ENCODE measurements around the gene LRP1-AS.

The LRP1-AS gene

DNA sequence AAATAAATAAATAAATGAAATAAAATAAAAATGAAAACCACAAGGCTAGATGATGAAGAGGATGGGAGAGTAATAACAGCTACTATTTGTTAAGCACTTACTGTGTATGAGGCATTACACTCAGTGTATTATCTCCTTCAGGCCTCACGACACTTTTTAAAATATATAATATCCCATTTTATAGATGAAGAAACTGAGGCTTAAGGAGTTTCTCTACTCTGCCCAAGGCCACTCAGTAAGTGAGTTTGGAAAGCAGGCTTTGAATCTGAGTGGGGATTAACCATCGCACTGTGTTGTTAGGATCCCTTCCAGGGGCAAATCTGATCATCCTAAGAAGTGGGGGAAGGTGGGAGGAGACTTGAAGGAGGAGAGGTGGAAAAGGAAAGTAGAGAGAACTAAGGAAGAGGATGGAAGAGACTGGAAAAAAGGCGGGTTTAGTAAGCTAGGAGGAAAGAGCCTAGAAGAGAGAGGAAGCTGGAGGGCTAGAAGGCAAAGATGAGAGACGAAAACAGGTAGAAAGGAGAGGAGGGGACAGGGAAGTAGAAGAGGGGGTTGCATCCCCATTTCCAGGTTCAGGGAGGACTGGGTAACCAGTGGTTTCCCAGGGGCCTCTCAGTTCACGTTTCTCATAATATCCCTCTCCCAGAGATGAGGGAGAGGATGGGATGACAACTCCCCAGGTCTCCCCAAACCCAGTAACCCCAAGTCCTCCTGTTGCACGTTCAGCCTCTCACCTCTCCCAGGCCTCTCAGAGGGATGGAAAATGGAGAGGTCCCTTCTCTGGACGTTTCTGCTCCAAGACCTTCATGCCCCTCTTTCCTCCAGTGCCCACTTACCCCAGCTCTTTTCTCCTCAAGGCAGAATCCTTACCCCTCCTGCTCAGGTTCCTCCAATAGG is 38.0 kb downstream of the LRP1-AS start:
- Histone ChIP-seq H3K18ac (ENCODE audit: low read depth in 1 of 2, low read length in 2 of 2) (peak overlapping the region in 1 of 2 experiments; percentile 61), H2BK15ac (ENCODE audit: low read depth, poor library complexity, severe bottlenecking) (peak overlapping the region; percentile 17), H2BK120ac (ENCODE audit: low read depth, low read length) (no peak overlapping the region), H3K4me1 (ENCODE audit: control insufficient read depth, insufficient read depth, low read depth, low read length) (peaks cover 21% of the 10 kb centered on the region), H3K4me3 (ENCODE audit: insufficient read depth in 1 of 2, low read depth in 1 of 2, low read length in 2 of 2) (peak overlapping the region in 1 of 2 experiments; percentile 98), H3K27me3 (ENCODE audit: control insufficient read depth in 1 of 2, insufficient read depth in 1 of 2, low read length in 2 of 2) (no peaks in the 10 kb centered on the region), H3K4me2 (ENCODE audit: low read length, poor library complexity, severe bottlenecking) (peak overlapping the region; percentile 93), H2BK5ac (ENCODE audit: low read depth, low read length, poor library complexity, severe bottlenecking) (no peak overlapping the region), H4K8ac (ENCODE audit: low read length) (no peak overlapping the region), H3K23ac (ENCODE audit: low read length in 2 of 2) (no peak overlapping the region), H2AFZ (ENCODE audit: low read depth, low read length) (no peak overlapping the region), H3K36me3 (ENCODE audit: control insufficient read depth in 1 of 2, insufficient read depth in 2 of 2, low read depth in 1 of 2, low read length in 2 of 2) (peaks cover 31 to 41% of the 10 kb centered on the region in 2 experiments), H2AK5ac (ENCODE audit: low read length, severe bottlenecking) (peak overlapping the region; percentile 24), H4K91ac (ENCODE audit: low read length) (no peak overlapping the region), H3K14ac (ENCODE audit: low read length in 2 of 2) (no peak overlapping the region), H3K9me3 (ENCODE audit: control insufficient read depth, low read length) (no peaks in the 10 kb centered on the region), H3K27ac (ENCODE audit: low read length, poor library complexity, severe bottlenecking) (peak overlapping the region; percentile 12), H2BK12ac (ENCODE audit: low read length in 2 of 2) (peak overlapping the region in 1 of 2 experiments; percentile 29), H3K4ac (ENCODE audit: low read depth in 1 of 2, low read length in 2 of 2) (peak overlapping the region; percentile 6 to 13), H3K9ac (ENCODE audit: low read length) (peak overlapping the region; percentile 97), H3K79me1 (replicated peaks; ENCODE audit: low read length, poor library complexity, severe bottlenecking) (peaks cover 18% of the 10 kb centered on the region)
- no peak for DNase-seq
- WGBS: 72% methylated on average over 5 of the region's 7 CpGs

DNA sequence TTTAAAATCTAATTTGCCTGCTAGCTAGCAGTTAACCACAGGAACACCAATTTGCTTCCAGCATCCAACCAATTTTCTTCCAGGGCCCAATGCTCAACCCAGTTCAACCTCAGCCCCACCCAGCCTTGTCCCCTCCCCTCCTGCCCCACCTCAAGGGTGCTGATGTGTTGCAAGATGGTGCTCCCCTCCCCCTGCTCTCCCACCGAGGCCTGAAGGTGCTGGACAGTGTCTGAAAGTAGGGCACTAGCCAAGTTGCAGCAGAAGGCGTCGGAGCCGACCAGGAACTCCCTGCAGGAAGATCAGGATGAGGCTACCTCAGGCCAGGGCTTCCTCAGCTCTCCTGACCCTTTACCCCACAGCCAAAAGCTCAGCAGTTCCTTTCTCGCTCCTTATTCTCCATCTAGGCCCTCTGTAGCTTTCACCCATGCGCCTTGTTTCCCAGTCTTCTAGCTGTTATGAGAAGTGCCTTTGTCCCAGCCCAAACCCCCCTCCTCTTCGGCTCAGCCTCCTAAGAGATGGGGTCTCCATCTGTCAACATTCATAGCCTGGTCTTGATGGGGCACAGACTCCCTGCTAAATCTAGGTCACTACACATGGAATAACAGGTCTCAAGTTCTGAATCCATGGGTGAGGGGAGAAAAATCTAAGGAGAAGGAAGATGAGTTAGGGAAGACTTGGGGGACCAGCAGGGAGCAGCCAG is 39.8 kb downstream of the LRP1-AS start:
- Histone ChIP-seq H3K14ac (ENCODE audit: low read length in 2 of 2) (no peak overlapping the region), H3K36me3 (ENCODE audit: control insufficient read depth in 1 of 2, insufficient read depth in 2 of 2, low read depth in 1 of 2, low read length in 2 of 2) (peaks cover 37 to 51% of the 10 kb centered on the region in 2 experiments), H2AK5ac (ENCODE audit: low read length, severe bottlenecking) (no peak overlapping the region), H2BK5ac (ENCODE audit: low read depth, low read length, poor library complexity, severe bottlenecking) (no peak overlapping the region), H2BK12ac (ENCODE audit: low read length in 2 of 2) (no peak overlapping the region), H3K4me1 (ENCODE audit: control insufficient read depth, insufficient read depth, low read depth, low read length) (peaks cover 23% of the 10 kb centered on the region), H3K79me1 (replicated peaks; ENCODE audit: low read length, poor library complexity, severe bottlenecking) (peaks cover 18% of the 10 kb centered on the region), H2BK15ac (ENCODE audit: low read depth, poor library complexity, severe bottlenecking) (peak overlapping the region; percentile 65), H3K18ac (ENCODE audit: low read depth in 1 of 2, low read length in 2 of 2) (no peak overlapping the region), H3K9me3 (ENCODE audit: control insufficient read depth, low read length) (no peaks in the 10 kb centered on the region), H2AFZ (ENCODE audit: low read depth, low read length) (no peak overlapping the region), H3K27ac (ENCODE audit: low read length, poor library complexity, severe bottlenecking) (no peak overlapping the region), H2BK120ac (ENCODE audit: low read depth, low read length) (no peak overlapping the region), H3K4me3 (ENCODE audit: insufficient read depth in 1 of 2, low read depth in 1 of 2, low read length in 2 of 2) (peak overlapping the region in 1 of 2 experiments; percentile 46), H3K27me3 (ENCODE audit: control insufficient read depth in 1 of 2, insufficient read depth in 1 of 2, low read length in 2 of 2) (no peaks in the 10 kb centered on the region), H3K4me2 (ENCODE audit: low read length, poor library complexity, severe bottlenecking) (no peak overlapping the region), H3K9ac (ENCODE audit: low read length) (peak overlapping the region; percentile 54), H3K23ac (ENCODE audit: low read length in 2 of 2) (no peak overlapping the region), H3K4ac (ENCODE audit: low read depth in 1 of 2, low read length in 2 of 2) (no peak overlapping the region), H4K8ac (ENCODE audit: low read length) (no peak overlapping the region), H4K91ac (ENCODE audit: low read length) (no peak overlapping the region)
- 91% methylated on average over 7 of the region's 7 CpGs for WGBS
- DNase-seq: no peak

DNA sequence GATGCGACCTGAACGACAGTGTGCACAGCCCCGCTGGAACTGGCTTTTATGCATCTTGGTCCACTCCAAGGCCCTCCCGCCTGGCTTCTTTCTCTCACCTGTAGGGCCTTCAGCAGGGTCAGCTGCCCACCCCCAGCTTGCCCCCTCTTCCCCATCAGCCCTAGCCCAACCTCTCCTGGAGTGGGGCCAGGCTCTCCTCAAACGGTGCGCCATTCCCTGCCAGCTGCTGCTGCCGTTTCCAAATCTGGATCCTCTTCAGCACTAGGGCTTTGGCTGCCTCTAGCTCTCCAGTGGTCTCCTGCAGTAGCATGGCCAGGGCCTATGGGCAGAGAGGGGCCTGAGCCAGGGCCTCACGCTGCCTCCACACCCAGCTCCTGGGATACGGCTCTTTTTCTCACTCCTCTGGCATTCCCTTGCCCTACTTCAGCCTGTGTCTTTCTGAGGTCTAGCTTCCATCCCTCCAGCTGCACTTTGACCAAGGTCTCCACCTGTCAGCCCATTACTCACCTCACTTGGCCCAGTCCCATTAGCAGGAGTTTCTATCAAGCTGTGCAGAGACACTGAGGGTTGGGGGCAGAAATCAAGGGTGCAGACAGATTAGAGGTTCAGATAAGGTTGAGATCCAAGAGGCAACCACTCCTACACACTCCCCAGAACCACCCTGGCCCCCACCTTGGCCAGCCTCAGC is 41.3 kb downstream of the LRP1-AS start:
- Histone ChIP-seq H4K8ac (ENCODE audit: low read length) (no peak overlapping the region), H3K14ac (ENCODE audit: low read length in 2 of 2) (no peak overlapping the region), H3K4me3 (ENCODE audit: insufficient read depth in 1 of 2, low read depth in 1 of 2, low read length in 2 of 2) (no peak overlapping the region), H3K18ac (ENCODE audit: low read depth in 1 of 2, low read length in 2 of 2) (no peak overlapping the region), H2BK15ac (ENCODE audit: low read depth, poor library complexity, severe bottlenecking) (no peak overlapping the region), H2AK5ac (ENCODE audit: low read length, severe bottlenecking) (no peak overlapping the region), H3K79me1 (replicated peaks; ENCODE audit: low read length, poor library complexity, severe bottlenecking) (peaks cover 18% of the 10 kb centered on the region), H2AFZ (ENCODE audit: low read depth, low read length) (no peak overlapping the region), H2BK12ac (ENCODE audit: low read length in 2 of 2) (no peak overlapping the region), H3K9ac (ENCODE audit: low read length) (no peak overlapping the region), H3K36me3 (ENCODE audit: control insufficient read depth in 1 of 2, insufficient read depth in 2 of 2, low read depth in 1 of 2, low read length in 2 of 2) (peaks cover 46 to 61% of the 10 kb centered on the region in 2 experiments), H3K4me2 (ENCODE audit: low read length, poor library complexity, severe bottlenecking) (no peak overlapping the region), H3K9me3 (ENCODE audit: control insufficient read depth, low read length) (no peaks in the 10 kb centered on the region), H2BK120ac (ENCODE audit: low read depth, low read length) (no peak overlapping the region), H3K27ac (ENCODE audit: low read length, poor library complexity, severe bottlenecking) (no peak overlapping the region), H3K4me1 (ENCODE audit: control insufficient read depth, insufficient read depth, low read depth, low read length) (peaks cover 17% of the 10 kb centered on the region), H4K91ac (ENCODE audit: low read length) (no peak overlapping the region), H3K23ac (ENCODE audit: low read length in 2 of 2) (no peak overlapping the region), H2BK5ac (ENCODE audit: low read depth, low read length, poor library complexity, severe bottlenecking) (no peak overlapping the region), H3K4ac (ENCODE audit: low read depth in 1 of 2, low read length in 2 of 2) (no peak overlapping the region), H3K27me3 (ENCODE audit: control insufficient read depth in 1 of 2, insufficient read depth in 1 of 2, low read length in 2 of 2) (no peaks in the 10 kb centered on the region)
- no peak for DNase-seq
- 94% methylated on average over 9 of the region's 9 CpGs for WGBS

Data from mesenchymal stem cell (in vitro differentiated cells and primary cell).